GM12892 (cell line): Measurements from ENCODE around the gene SLC19A2.

ENCODE experiments used
- POLR2A ChIP-seq: IDR thresholded peaks from 2 replicates; pipeline ENCODE4 v1.6.1; 2011; ENCODE audit warnings: low read depth, low read length, control low read depth
- TAF1 ChIP-seq: IDR thresholded peaks from 2 replicates; pipeline ENCODE4 v1.6.1; 2011; ENCODE audit warnings: low read depth, mild to moderate bottlenecking, control low read depth, low read length, borderline replicate concordance

DNA sequence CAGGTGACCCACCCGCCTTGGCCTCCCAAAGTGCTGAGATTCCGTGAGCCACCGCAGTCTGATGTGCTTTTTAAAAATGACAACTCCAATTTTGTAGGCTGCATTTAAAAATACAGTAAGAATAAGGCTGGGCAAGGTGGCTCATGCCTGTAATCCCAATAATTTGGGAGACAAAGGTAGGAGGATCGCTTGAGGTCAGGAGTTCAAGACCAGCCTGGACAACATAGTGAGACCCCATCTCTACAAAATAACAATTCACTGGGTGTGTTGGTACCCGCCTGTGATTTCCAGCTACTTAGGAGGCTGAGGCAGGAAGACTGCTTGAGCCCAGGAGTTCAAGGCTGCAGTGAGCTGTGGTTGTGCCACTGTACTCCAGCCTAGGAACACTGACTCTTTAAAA lies 23.4 kb downstream of the SLC19A2 start:
- TF ChIP-seq TAF1 (no peak), POLR2A (no peak)
